H9 (cell line): ENCODE measurements around the gene AFDN. TPM values are rescaled to one million over a fixed set of nuclear protein-coding genes. Genes with fewer than 3 reads are reported as not detected.

Experiments
- DNase-seq: peaks from one replicate; pipeline ENCODE4 v3.0.0-alpha.2; 2017
- H2AFZ ChIP-seq: one replicate; pipeline ENCODE4 v1.6.1; 2013; ENCODE audit warnings: mild to moderate bottlenecking, low read length, control low read depth, moderate library complexity
- H2AK5ac ChIP-seq: 2 replicates; pipeline ENCODE4 v1.6.1; 2013; ENCODE audit warnings: low read length, control low read depth, mixed read lengths; ENCODE audit not compliant: insufficient read length
- H2BK120ac ChIP-seq: one replicate; pipeline ENCODE4 v1.6.1; 2013; ENCODE audit warnings: low read depth, mild to moderate bottlenecking, low read length, control low read depth, inconsistent platforms; ENCODE audit not compliant: poor library complexity, severe bottlenecking
- H2BK12ac ChIP-seq: 2 replicates; pipeline ENCODE4 v1.6.1; 2013; ENCODE audit warnings: low read length, control low read depth, mixed read lengths, low read depth; ENCODE audit not compliant: insufficient read length
- H2BK15ac ChIP-seq: 2 replicates; pipeline ENCODE4 v1.6.1; 2013; ENCODE audit warnings: low read depth, low read length, control low read depth
- H2BK20ac ChIP-seq: one replicate; pipeline ENCODE4 v1.6.1; 2013; ENCODE audit warnings: low read depth, mild to moderate bottlenecking, low read length, control low read depth, inconsistent platforms; ENCODE audit not compliant: poor library complexity, severe bottlenecking
- H2BK5ac ChIP-seq: 2 replicates; pipeline ENCODE4 v1.6.1; 2013; ENCODE audit warnings: low read length, control low read depth, mixed read lengths; ENCODE audit not compliant: insufficient read length
- H3K14ac ChIP-seq: 2 replicates; pipeline ENCODE4 v1.6.1; 2013; ENCODE audit warnings: low read length, control low read depth; ENCODE audit not compliant: insufficient read depth
- H3K18ac ChIP-seq: 2 replicates; pipeline ENCODE4 v1.6.1; 2013; ENCODE audit warnings: low read depth, mild to moderate bottlenecking, mixed read lengths, low read length, control low read depth; ENCODE audit not compliant: insufficient read length
- H3K23ac ChIP-seq: 2 replicates; pipeline ENCODE4 v1.6.1; 2013; ENCODE audit warnings: low read length, control low read depth, mixed read lengths, low read depth; ENCODE audit not compliant: insufficient read length
- H3K23me2 ChIP-seq: 2 replicates; pipeline ENCODE4 v1.6.1; 2013; ENCODE audit warnings: low read depth, mild to moderate bottlenecking, mixed read lengths, low read length, control low read depth; ENCODE audit not compliant: insufficient read length, poor library complexity, severe bottlenecking
- H3K27ac ChIP-seq: 2 replicates; pipeline ENCODE4 v1.5.1; 2013; ENCODE audit warnings: low read length, control low read depth, mixed read lengths, low read depth; ENCODE audit not compliant: insufficient read length
- H3K27me3 ChIP-seq: 2 replicates; pipeline ENCODE4 v1.6.1; 2013; ENCODE audit warnings: low read length, control low read depth, inconsistent platforms; ENCODE audit not compliant: insufficient read depth
- H3K4ac ChIP-seq: 2 replicates; pipeline ENCODE4 v1.6.1; 2013; ENCODE audit warnings: low read depth, mild to moderate bottlenecking, control low read depth, inconsistent platforms, low read length, moderate library complexity
- H3K4me1 ChIP-seq: 2 replicates; pipeline ENCODE4 v1.6.1; 2013; ENCODE audit warnings: low read length, control low read depth, inconsistent platforms; ENCODE audit not compliant: insufficient read depth
- H3K4me2 ChIP-seq: 2 replicates; pipeline ENCODE4 v1.6.1; 2013; ENCODE audit warnings: low read length, control low read depth, mixed read lengths; ENCODE audit not compliant: insufficient read length, insufficient read depth
- H3K56ac ChIP-seq: 2 replicates; pipeline ENCODE4 v1.6.1; 2013; ENCODE audit warnings: low read depth, mild to moderate bottlenecking, mixed read lengths, low read length, control low read depth; ENCODE audit not compliant: insufficient read length
- H3K79me1 ChIP-seq: 2 replicates; pipeline ENCODE4 v1.6.1; 2013; ENCODE audit warnings: low read depth, mild to moderate bottlenecking, moderate library complexity, low read length, control low read depth, inconsistent platforms; ENCODE audit not compliant: insufficient read depth, poor library complexity, severe bottlenecking
- H3K79me2 ChIP-seq: 2 replicates; pipeline ENCODE4 v1.6.1; 2013; ENCODE audit warnings: low read length, control low read depth, inconsistent platforms; ENCODE audit not compliant: insufficient read depth
- H3K9ac ChIP-seq: 2 replicates; pipeline ENCODE4 v1.6.1; 2013; ENCODE audit warnings: low read length, control low read depth, mixed read lengths; ENCODE audit not compliant: insufficient read length; ENCODE audit errors: extremely low read depth
- H3K9me3 ChIP-seq: one replicate; pipeline ENCODE4 v1.6.1; 2013; ENCODE audit warnings: low read depth, low read length, inconsistent platforms; ENCODE audit not compliant: control insufficient read depth
- H3T11ph ChIP-seq: one replicate; pipeline ENCODE4 v1.6.1; 2013; ENCODE audit warnings: mild to moderate bottlenecking, low read length, control low read depth, inconsistent platforms
- H4K20me1 ChIP-seq: one replicate; pipeline ENCODE4 v1.6.1; 2013; ENCODE audit not compliant: control insufficient read depth, insufficient read length, insufficient read depth
- H4K5ac ChIP-seq: 2 replicates; pipeline ENCODE4 v1.6.1; 2013; ENCODE audit warnings: low read depth, mild to moderate bottlenecking, mixed read lengths, low read length, control low read depth; ENCODE audit not compliant: insufficient read length
- H4K8ac ChIP-seq: replicated peaks from 2 replicates; pipeline ENCODE4 v1.6.1; 2013; ENCODE audit warnings: low read length, control low read depth, mixed read lengths, low read depth; ENCODE audit not compliant: insufficient read length
- H4K91ac ChIP-seq: 2 replicates; pipeline ENCODE4 v1.6.1; 2013; ENCODE audit warnings: low read depth, mild to moderate bottlenecking, moderate library complexity, mixed read lengths, low read length, control low read depth; ENCODE audit not compliant: insufficient read length
- H3K27ac Mint-ChIP-seq, 3 experiments: 2 replicates in 2 of 3; 3 replicates in 1 of 3; pipeline ENCODE4 v1.8.0; 2020 to 2021; ENCODE audit warnings: mixed read lengths in 3 of 3, mild to moderate bottlenecking in 1 of 3, moderate library complexity in 1 of 3
- H3K27me3 Mint-ChIP-seq: 2 replicates; pipeline ENCODE4 v1.8.0; 2021; ENCODE audit warnings: low read depth, mild to moderate bottlenecking, moderate library complexity, mixed read lengths
- H3K36me3 Mint-ChIP-seq, 3 experiments: 2 replicates in 2 of 3; 3 replicates in 1 of 3; pipeline ENCODE4 v1.8.0; 2020 to 2021; ENCODE audit warnings: low read depth in 3 of 3, mixed read lengths in 3 of 3; ENCODE audit not compliant: insufficient read depth in 1 of 3
- H3K4me1 Mint-ChIP-seq, 2 experiments: 2 replicates each; pipeline ENCODE4 v1.8.0; 2020; ENCODE audit warnings: mixed read lengths in 2 of 2
- H3K4me3 Mint-ChIP-seq, 2 experiments: 2 replicates in 1 of 2; 3 replicates in 1 of 2; pipeline ENCODE4 v1.8.0; 2020 to 2021; ENCODE audit warnings: mild to moderate bottlenecking in 2 of 2, mixed read lengths in 2 of 2, moderate library complexity in 1 of 2
- H3K9me3 Mint-ChIP-seq, 2 experiments: 2 replicates in 1 of 2; 3 replicates in 1 of 2; pipeline ENCODE4 v1.8.0; 2020; ENCODE audit warnings: mild to moderate bottlenecking in 2 of 2, mixed read lengths in 2 of 2, moderate library complexity in 1 of 2
- CTCF ChIP-seq: fragments of 200-600 bp; sonication (generic); conservative IDR thresholded peaks from 3 replicates; pipeline ENCODE4 v1.8.0; 2021; ENCODE audit warnings: antibody characterized with exemption, mild to moderate bottlenecking
- WGBS: extraction: QIAGEN DNeasy Blood & Tissue Kit; methylation state at CpG from one replicate; pipeline ENCODE4 v1.1.7; 2013; ENCODE audit warnings: missing lambda C conversion rate, low lambda C conversion rate, mixed read lengths; ENCODE audit not compliant: insufficient read length; ENCODE audit errors: extremely low coverage; 5-methylcytosine and 5-hydroxymethylcytosine counted together
- total RNA-seq: library from RNA; stranded (reverse); gene quantifications from 2 replicates; pipeline ENCODE4 v1.2.1, GENCODE V29; 2021

Gene AFDN
- total RNA-seq, 1 experiment from 2014 or later = 157 TPM

GRCh38 chr6:167801263-167801662 is 25.4 kb upstream of the AFDN start:
- H2BK15ac ChIP-seq = no peak overlapping the region
- no peaks in the 10 kb centered on the region for H4K20me1 ChIP-seq
- no peak overlapping the region for H2BK12ac ChIP-seq
- no peak overlapping the region for H2AK5ac ChIP-seq
- no peak overlapping the region for H3K4me3 Mint-ChIP-seq
- H3T11ph ChIP-seq = no peak overlapping the region
- H3K79me1 ChIP-seq = no peaks in the 10 kb centered on the region
- no peak overlapping the region for H3K23ac ChIP-seq
- H3K27ac ChIP-seq = no peak overlapping the region
- no peaks in the 10 kb centered on the region for H3K36me3 Mint-ChIP-seq
- no peaks in the 10 kb centered on the region for H3K4me1 ChIP-seq
- peaks cover 22 to 23% of the 10 kb centered on the region in 2 experiments for H3K4me1 Mint-ChIP-seq
- H3K4me2 ChIP-seq = no peak overlapping the region
- no peak overlapping the region for H3K56ac ChIP-seq
- H2BK120ac ChIP-seq = no peak overlapping the region
- WGBS = no CpG with 5 or more reads among the region's 1 CpG
- no peak overlapping the region; a peak in 1 of 7 replicates for H3K27ac Mint-ChIP-seq
- H3K27me3 Mint-ChIP-seq = no peaks in the 10 kb centered on the region; the same call in none of the 2 replicates
- H3K4ac ChIP-seq = no peak overlapping the region
- no peak overlapping the region for H3K14ac ChIP-seq
- no peak overlapping the region for H4K5ac ChIP-seq
- no peak overlapping the region for H4K91ac ChIP-seq
- no peak overlapping the region for H3K9ac ChIP-seq
- DNase-seq = no peak
- no peak overlapping the region for H2BK5ac ChIP-seq
- H2AFZ ChIP-seq = no peak overlapping the region
- H3K79me2 ChIP-seq = no peaks in the 10 kb centered on the region
- no peaks in the 10 kb centered on the region for H3K9me3 ChIP-seq
- H3K23me2 ChIP-seq = no peaks in the 10 kb centered on the region
- H3K27me3 ChIP-seq = no peaks in the 10 kb centered on the region
- TF ChIP-seq CTCF = no peak
- no peaks in the 10 kb centered on the region for H3K9me3 Mint-ChIP-seq
- H2BK20ac ChIP-seq = no peak overlapping the region
- no peak overlapping the region for H4K8ac ChIP-seq
- no peak overlapping the region for H3K18ac ChIP-seq
